ENCODE measurements around the gene FAM20B.
A peak's percentile ranks its signal among the peaks of the same experiment; 100 is the strongest.

The FAM20B gene

GRCh38 chr1:179120736-179121135, 95.0 kb downstream of the FAM20B start:
- TF ChIP-seq CTCF (IDR thresholded peaks at IDR 0.05; ENCODE audit: low read depth, low read length) = no peak
- no peak for DNase-seq (ENCODE audit: low read depth in 2 of 2)

GRCh38 chr1:179121159-179121938, 95.7 kb downstream of the FAM20B start:
- H3K4me3 ChIP-seq (replicated peaks in 1 of 2; ENCODE audit: low read depth in 2 of 2, low read length in 2 of 2) = no peak overlapping the region
- DNase-seq (ENCODE audit: low read depth in 2 of 2) = peak; percentile 68 to 76
- TF ChIP-seq CTCF (IDR thresholded peaks at IDR 0.05; ENCODE audit: low read depth, low read length) = peak; percentile 57

More at GRCh38 chr1:179120736-179121135, 95.0 kb downstream of the FAM20B start:
- no peak overlapping the region for H3K4me3 ChIP-seq (replicated peaks in 1 of 2; ENCODE audit: low read depth in 2 of 2, low read length in 2 of 2)

GRCh38 chr1:179124873-179125272, 99.2 kb downstream of the FAM20B start:
- no peak for TF ChIP-seq CTCF (IDR thresholded peaks at IDR 0.05; ENCODE audit: low read depth, low read length)
- no peak overlapping the region for H3K4me3 ChIP-seq (replicated peaks in 1 of 2; ENCODE audit: low read depth in 2 of 2, low read length in 2 of 2)
- peak in 1 of 2 donors; percentile 67 for DNase-seq (ENCODE audit: low read depth in 2 of 2)
